ENCODE results near the gene PCCA.

DNA sequence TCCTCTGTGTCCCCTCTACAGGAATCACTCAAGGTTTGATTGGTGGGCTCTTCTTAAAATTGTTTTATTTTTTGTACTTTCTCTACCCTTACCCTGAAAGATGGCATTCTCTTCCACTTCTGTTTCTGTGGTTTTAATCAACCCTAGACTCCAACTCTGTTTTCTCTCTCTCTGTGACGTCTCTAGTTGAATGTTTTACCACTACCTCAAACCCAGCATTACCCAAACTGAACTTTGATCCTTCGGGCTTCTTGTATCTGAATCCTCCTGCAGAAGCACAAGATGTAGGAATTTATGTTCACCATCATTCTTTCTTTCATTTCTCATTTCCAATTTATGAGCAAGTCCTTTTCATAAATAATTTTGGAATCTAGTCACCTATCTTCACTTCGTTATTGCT lies 39.9 kb downstream of the PCCA start:
- TF ChIP-seq, protein P1, sequence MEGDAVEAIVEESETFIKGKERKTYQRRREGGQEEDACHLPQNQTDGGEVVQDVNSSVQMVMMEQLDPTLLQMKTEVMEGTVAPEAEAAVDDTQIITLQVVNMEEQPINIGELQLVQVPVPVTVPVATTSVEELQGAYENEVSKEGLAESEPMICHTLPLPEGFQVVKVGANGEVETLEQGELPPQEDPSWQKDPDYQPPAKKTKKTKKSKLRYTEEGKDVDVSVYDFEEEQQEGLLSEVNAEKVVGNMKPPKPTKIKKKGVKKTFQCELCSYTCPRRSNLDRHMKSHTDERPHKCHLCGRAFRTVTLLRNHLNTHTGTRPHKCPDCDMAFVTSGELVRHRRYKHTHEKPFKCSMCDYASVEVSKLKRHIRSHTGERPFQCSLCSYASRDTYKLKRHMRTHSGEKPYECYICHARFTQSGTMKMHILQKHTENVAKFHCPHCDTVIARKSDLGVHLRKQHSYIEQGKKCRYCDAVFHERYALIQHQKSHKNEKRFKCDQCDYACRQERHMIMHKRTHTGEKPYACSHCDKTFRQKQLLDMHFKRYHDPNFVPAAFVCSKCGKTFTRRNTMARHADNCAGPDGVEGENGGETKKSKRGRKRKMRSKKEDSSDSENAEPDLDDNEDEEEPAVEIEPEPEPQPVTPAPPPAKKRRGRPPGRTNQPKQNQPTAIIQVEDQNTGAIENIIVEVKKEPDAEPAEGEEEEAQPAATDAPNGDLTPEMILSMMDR (IDR thresholded peaks at IDR 0.05), result no peak
- TF ChIP-seq POLR2A (IDR thresholded peaks at IDR 0.05), result no peak
